GM23248 (cell line): ENCODE data around the gene PPP4R1.

ENCODE experiments used
- EZH2 ChIP-seq: fragments of 200-600 bp; sonication (generic); IDR thresholded peaks from 2 replicates; pipeline ENCODE4 v1.6.1; 2018; ENCODE audit warnings: antibody characterized with exemption, mild to moderate bottlenecking; ENCODE audit not compliant: insufficient read depth, poor library complexity, severe bottlenecking
- EZH2phosphoT487 ChIP-seq: fragments of 200-600 bp; sonication (generic); IDR thresholded peaks from 2 replicates; pipeline ENCODE4 v1.6.1; 2018; ENCODE audit warnings: antibody characterized with exemption, moderate library complexity, mild to moderate bottlenecking, low read depth; ENCODE audit not compliant: insufficient read depth

DNA sequence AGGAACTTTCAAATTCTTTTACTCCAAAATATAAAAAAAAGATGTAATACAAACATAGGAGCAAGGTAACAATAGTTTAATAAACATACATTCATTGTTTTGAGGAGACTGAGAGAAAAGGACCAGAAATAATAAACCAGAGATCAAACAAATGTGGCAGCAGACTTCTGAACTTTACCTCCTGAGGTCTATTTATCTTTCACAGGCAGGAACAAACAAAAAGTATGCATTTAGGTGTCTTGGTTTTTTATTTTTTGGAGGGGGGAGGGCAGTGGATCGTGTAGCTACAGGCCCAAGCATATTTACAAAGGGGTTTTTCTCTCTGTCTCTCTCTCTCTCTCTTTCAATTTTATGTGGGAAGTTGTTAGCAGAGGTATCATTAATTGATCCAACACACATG is 5.6 kb downstream of the PPP4R1 start:
- TF ChIP-seq EZH2 (no peak), EZH2phosphoT487 (no peak)
